Measurements from ENCODE around the gene BCL6B.

- no peak for TF ChIP-seq TEAD4 (IDR thresholded peaks at IDR 0.05)
- TF ChIP-seq MAX (IDR thresholded peaks at IDR 0.05): no peak
- TF ChIP-seq EGR1 (IDR thresholded peaks at IDR 0.05): no peak
- TF ChIP-seq FOXM1 (IDR thresholded peaks at IDR 0.05; ENCODE audit: borderline replicate concordance, low read depth): no peak
- TF ChIP-seq RAD21 (IDR thresholded peaks at IDR 0.05; ENCODE audit: low read depth): no peak
- TF ChIP-seq TAF1 (IDR thresholded peaks at IDR 0.05; ENCODE audit: low read depth): no peak
- no peak for TF ChIP-seq REST (IDR thresholded peaks at IDR 0.05; ENCODE audit: low read depth)
- no peak for TF ChIP-seq EP300 (IDR thresholded peaks at IDR 0.05; ENCODE audit: borderline replicate concordance)
- no peak for TF ChIP-seq YY1 (IDR thresholded peaks at IDR 0.05; ENCODE audit: low read depth)
- TF ChIP-seq USF1 (IDR thresholded peaks at IDR 0.05): no peak
Observed at GRCh38 chr17:7016886-7017826, 5.7 kb upstream of the BCL6B start.

All from Ishikawa (cell line).